ENCODE measurements around the gene PSMG3.
"Not testable (repeated sequence)": the region's sequence is repeated elsewhere in the genome, so short reads cannot be mapped to it uniquely, and the experiment has no call there.

Gene PSMG3

DNA sequence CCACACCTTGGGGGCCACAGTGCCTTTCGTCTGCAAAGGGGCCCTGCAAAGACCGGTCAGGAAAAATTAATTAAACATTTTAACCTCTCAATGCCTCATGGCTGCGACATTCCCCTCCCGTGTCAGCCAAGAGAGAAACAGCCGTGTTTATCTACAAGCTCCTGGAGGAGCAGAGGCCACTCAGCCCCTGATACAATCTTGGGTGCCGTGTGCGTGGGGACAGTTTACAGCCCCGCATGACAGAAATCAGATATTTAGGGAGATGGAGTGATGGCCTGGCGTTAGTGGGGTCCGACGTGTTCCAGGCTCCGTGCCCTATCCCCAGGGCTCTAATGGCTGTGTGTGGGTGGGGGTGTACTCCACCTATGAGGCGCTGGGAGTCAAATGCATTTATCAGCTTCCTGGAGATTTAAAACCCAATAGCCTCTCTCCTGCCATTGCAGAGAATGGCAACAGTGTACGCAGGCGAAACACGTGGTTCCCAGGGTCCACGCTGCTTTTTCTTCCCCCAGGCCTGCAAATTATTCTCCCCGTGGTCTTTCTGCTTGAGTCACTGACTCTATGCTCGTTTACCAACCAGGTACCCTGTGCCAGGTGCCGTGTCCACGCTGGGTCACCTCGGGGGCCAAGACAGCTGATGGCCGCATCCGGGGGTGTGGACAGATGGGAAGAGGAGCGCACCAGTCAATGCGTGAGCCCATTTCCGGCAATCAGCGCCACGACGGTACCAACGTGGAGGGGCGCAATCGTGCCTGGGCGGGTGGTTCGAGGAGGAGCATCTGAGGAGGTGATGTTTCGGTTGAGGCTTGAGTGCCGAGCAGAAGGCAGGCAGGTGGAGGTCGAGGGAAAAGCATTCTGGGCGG, 26.6 kb upstream of the PSMG3 start:
- no peak for DNase-seq

DNA sequence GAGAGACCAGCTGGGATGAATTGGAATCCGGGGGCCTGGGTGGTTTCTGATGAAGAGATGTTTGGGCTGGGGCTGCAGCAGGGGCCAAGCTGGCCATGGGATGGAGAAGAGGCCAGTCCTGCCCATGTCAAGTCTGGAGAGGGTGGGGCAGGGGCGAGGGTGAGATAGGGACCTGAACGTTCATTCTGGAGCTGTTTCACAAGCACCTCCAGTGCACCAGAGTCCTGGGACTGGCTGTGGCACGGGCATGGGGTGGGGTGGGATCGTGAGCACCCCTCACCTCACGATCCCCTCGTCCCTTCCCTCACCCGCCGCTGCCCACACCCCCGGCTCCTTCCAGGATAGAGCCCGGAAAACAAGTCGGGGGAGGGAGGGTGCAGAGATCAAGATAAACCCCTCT, 25.8 kb upstream of the PSMG3 start:
- DNase-seq = no peak

DNA sequence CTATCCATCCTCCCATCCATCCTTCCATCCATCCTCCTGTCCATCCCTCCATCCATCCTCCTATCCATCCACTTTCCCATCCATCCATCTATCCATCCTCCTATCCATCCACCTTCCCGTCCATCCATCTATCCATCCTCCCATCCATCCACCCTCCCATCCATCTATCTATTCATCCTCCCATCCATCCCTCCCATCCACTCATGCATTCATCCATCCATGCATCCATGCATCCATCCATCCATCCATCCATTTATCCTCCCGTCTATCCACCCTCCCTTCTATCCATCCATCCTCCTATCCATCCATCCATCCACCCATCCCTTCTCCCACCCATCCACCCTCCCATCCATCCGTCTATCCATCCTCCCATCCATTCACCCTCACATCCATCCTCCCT, 25.2 kb upstream of the PSMG3 start:
- DNase-seq = no peak

DNA sequence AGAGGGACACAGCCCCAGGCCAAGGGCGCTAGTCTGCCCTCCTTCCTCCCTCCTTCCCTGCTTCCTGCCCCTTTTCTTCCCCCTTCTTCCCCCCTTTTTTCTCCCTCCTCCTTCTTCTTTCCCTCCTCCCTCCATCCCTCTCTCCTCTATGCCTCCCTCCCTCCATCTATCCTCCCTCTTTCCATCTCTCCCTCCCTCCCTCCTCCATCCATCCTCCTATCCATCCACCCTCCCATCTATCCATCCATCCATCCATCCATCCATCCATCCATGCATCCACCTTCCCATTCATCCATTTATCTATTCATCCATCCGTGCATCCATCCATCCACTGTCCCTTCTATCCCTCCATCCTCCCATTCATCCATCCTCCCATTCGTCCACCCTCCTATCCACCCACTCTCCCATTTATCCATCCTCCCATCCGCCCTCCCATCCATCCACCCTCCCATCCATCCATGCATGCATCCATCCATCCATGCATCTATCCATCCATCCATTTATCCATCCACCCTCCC, 24.1 kb upstream of the PSMG3 start:
- DNase-seq = no peak

DNA sequence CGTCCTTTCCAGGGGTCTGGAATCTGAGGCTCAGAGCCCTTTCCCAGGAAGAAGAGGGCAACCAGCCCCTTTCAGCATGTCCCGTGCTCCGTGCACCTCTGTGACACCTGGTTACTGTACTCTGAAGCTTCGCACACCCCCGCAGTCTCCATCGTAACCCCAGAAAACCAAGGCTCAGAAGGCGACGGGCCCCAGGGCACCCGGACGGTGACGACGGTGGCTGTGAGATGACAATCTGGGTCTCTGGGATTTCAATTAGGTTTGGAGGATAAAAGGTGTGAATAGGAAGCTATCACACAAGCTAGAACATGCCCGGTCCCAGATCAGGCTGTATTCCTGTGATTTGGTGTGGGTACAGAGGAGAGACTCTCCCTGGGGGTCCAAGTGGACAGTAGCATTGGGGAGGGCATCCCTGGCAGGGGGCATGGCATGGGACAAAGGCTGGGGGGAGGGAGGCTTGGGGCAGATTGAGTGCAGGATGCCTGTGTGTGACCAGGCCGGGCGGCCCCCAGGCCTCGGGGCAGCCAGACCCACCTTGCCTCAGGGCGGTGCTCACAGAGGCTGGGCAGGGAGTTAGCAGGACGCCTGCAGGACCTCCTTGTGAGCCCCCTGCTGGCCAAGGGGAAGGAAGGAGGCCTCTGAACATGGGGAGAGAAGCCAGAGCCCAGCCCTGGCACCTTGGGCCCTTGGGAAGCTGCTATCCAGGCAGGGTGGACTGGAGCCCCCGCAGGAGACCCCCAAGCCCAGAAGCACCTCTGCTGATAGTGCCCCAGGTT, 23.4 kb upstream of the PSMG3 start:
- no peak for DNase-seq

DNA sequence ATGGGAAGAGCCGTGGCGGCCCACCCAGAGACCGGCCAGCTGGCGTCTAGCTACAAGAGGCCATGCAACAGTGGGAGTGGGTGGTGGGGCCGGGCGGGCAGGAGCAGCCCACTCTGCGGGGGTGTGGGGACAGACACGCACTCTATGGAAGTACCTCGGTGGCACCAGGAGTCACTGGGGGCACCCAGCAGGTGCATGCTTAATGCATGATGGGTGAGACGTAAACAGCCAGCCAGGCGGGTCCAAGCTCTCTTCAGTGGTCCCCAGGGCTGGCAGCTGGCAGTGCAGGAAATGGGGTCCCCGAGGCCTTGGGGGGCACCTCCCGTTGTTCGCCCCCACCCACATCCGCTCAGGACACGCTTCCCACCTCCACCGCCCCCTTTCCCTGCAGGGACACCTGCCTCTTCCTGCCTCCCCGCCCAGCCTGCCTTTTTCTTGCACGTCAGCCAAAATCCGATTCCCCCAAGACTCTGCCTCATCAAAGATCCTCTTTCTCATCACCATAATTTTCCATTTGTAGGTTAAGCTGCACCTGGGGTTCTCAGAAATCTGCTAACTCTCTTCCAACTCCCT, 22.6 kb upstream of the PSMG3 start:
- DNase-seq = no peak

DNA sequence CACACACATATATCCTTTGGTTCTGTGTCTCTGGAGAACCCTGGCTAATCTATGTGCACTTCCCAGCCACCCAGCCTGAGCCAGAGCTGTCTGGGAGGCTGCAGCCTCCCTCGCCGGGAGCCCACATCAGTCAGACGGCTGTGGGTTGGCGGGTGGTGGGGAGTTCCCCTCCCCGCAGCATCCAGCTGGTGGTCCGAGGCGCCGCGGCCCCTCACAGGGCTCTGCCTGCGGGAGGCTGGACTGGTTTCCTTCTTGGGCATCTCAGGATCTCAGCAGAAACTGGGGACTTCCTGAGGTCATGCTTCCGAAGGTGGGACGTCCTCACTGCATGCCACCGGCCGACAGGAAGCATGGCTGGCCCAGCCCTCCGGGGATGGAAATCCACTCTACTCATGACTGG, 22.0 kb upstream of the PSMG3 start:
- no peak for DNase-seq

DNA sequence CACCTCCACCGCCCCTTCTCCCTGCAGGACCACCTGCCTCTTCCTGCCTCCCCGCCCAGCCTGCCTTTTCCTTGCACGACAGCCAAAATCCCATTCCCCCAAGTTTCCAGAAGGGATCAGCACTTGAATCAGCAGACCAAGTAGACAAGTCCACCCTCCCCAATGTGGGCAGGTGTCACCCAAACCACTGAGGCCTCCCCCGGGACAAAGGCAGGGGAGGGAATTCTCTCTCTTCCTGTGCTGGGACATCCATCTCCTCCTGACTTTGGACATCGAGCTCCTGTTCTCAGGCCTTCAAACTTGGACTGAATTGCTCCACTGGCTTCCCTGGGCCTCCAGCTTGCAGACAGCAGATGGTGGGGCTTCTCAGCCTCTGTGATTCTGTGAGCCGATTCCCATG, 21.6 kb upstream of the PSMG3 start:
- no peak for DNase-seq

DNA sequence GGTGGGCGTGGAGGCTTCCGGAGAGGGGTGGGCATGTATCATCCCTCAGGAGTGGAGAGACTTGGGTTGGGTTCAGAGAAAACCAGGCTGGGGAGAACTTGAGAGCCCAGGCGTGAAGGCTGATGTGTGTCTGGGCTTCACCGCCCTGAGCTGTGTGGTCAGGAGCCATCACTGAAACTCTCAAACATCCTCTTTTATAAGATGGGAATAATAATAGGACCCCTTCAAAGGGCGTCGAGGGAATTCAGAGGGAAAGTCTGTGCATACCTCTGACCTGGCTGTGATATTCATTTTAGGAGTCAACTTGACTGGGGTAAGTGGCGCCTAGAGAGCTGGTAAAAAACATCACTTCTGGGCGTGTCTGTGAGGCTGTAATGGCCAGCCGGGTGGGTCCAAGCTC, 21.1 kb upstream of the PSMG3 start:
- DNase-seq = no peak

DNA sequence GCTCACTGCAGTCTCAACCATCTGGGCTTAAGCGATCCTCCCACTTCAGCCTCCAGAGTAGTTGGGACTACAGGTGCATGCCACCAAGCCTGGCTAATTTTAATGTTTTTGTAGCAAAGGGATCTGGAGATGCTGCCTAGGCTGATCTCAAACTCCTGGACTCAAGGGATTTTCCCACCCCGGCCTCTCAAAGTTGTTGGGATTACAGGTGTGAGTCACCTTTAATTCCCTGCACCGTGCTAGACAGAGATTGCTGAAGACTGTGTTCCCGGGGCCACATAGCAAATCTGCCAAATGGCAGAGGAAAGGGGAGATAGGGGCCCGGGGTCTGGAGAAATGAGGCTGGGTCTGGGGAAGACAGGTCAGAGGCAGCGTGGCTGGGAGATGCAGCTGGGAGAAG, 20.6 kb upstream of the PSMG3 start:
- DNase-seq = no peak

DNA sequence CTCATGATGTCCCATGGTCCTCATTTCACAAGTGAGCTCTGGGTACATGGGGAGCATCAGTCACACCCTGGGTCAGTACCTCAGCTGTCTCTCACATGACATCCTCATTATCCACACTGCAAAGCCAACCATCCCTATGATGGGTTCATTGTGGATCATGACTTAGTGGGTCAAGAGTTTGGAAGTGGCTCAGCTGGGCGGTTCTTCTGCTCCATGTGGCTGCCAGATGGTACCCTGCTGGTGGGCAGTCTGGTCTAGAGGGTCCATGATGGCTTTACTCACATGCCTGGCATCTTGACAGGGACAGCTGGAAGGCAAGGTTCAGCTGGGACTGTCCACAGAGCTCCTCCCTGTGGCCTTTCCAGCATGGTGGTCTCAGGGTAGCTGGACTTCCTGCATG, 19.1 kb upstream of the PSMG3 start:
- DNase-seq = no peak

DNA sequence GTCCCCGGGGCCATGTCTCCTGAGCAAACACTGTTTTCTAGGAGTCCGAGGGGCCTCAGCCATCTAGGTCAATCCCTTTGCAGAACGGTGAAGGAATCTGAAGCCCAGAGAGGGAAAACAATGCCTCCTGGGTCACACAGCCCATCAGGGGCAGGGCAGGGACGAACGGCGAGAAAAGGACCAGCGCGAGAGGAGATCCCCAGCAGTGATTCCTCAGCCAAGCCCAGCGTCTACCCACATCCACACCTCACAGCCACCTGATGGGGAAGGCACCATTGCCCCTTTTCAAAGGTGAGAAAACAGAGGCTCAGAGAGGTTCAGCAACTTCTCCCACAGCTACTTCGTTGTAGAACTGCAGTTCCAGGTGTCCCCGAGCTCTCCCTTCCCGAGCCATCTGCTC, 17.9 kb upstream of the PSMG3 start:
- DNase-seq = no peak

DNA sequence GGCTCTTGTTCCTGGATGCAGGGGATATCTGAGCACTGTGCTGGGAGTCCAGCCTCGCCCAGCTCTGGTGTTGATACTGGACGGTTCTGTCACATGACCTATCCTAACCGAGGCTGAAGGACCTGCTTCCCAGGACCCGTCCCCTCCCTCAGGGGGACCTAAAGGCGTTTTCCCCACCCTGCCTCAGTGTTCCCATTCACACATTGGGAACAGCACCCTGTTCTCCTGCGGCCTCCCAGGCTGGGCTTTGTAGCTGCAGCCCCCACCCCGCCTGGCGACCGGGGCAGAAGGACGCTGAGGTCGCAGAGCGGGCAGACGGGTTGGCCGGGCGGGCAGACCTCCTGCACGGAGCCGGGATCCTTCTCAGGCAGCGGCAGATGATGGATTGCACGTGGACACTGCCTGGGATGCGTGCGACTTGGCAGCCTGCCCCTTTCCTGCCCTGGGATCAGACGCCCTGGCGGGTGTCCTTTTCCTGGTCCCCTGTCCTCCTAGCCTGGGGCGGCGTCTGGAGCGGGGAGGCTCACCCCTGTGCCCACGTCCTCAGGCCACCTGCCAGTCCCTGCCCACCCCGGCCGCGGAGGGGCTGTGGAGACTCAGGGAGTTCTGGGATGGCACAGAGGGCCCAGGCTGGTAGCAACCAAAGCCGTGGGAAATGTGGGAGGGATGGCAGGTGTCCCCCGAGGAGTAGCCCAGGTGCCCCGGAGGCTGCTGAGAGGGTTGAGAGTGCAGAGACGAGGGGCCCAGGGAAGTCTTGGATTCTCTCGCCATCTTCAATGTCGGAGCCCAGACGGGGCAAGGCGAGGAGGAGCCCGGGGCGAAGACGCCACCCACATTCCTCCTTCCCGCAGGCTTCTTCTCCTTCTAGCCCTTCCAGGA, 17.2 kb upstream of the PSMG3 start:
- no peak for DNase-seq

DNA sequence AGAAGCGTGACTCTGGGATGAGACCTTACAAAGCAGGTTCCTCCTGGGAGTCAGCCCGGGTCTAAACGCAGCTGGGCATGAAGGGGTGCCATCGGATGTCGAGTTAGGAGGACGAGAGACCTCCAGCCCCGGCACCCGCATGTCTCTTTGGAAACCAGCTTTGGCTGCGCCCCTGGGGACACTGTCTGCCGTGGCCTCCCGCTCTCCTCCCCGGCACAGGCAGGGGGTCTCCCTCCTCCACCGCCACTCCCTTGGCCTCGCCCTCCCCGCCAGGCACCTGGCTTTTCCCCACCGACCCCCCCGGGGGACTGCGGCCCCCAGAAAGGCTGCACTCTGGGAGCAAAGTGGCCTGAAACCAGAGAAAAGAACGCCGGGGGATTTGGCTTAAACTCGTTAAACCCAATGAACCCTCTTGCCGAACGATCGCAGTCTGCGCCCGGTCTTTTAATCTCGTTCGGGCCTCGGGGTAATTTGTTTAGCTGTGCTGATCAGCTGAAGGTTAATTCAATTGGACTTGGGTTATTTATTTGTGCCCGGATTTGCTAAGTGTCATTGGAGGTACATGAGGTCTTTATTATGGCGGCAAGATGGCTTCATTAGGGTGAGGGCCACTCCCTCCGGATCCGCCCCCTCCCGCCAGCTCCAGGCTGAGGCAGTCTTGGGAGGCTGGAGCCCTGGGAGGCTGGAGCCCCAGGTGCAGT, 16.4 kb upstream of the PSMG3 start:
- no peak for DNase-seq

DNA sequence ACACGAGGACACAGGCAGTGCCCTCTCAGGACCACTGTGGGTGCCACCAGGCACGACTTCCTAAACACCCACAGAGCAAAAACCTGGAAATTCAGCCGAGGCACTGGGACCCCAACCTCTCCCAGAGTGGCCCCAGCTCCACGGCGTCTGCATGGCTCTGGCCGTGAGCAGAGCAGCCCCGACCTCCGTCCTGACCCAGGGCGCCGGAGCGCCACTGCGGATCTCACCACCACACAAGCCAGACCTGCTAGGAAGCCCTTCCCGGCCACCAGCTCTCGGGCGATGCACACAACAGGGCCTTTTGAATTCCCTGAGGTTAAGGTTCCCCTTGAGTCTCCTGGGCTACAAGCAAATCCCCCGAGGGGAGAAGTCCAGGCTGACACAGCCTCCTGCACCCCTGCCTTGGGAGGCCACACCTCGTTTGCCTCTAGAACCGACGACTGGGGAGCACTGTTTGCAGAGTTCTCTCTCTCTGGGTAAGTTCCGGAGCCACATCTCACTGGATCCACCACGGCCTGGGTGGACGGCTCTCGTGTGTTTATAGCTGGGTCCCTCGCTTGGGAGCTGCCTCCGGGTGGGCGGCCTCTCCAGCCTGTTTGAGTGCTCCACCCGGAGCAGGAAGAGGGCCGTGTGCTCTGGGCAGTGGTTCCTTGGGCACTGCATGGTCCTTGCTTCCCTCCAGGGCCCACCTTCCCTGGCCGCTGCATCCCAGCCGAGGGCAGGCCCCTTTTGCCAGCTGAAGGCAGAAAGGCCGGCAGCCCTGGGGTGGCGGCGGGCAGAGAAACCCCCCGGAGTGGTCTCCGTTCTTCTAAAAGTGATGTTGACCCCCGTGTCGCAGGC, 15.5 kb upstream of the PSMG3 start:
- DNase-seq = no peak

DNA sequence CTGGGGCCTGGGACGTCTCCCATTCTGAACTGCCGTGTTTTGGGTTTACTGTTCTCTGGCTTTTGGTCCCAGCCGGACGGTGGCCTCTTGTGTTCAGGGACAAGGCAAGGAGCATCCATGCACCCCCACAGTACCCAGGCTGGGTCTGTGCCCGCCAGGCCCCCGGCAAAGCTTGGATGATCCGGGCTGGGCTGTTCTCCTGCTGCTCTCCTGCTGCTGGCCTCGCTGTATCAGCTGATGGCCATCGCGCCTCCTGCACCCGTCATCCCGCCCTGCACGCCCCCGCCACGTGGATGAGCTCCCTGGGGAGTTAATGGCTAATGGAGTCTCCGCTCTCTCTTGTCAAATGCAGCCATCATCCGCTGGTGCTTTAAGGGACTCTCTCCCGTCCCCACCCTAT, 14.9 kb upstream of the PSMG3 start:
- DNase-seq = no peak

DNA sequence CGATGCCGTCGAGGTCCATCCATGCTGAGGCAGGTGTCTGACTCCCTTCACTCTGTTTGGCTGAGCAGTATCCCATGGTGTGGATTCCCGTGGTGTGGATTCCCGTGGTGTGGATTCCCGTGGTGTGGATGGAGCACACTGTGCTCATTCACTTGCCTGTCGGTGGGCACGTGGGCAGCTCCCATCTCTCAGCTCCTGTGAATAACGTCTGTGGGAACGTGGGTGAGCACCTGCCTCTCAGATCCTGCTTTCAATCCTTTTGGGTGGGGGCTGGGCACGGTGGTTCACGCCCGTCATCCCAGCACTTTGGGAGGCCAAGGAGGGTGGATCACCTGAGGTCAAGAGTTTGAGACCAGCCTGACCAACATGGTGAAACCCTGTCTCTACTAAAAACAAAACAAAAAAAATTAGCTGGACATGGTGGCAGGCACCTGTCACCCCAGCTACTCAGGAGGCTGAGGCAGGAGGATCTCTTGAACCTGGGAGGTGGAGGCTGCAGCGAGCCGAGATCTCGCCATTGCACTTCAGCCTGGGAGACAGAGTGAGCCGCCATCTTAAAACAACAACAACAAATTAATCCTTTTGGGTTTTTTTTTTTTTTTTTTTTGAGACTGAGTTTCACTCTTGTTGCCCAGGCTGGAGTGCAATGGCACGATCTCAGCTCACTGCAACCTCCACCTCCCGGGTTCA, 13.6 kb upstream of the PSMG3 start:
- not testable (repeated sequence) for DNase-seq

DNA sequence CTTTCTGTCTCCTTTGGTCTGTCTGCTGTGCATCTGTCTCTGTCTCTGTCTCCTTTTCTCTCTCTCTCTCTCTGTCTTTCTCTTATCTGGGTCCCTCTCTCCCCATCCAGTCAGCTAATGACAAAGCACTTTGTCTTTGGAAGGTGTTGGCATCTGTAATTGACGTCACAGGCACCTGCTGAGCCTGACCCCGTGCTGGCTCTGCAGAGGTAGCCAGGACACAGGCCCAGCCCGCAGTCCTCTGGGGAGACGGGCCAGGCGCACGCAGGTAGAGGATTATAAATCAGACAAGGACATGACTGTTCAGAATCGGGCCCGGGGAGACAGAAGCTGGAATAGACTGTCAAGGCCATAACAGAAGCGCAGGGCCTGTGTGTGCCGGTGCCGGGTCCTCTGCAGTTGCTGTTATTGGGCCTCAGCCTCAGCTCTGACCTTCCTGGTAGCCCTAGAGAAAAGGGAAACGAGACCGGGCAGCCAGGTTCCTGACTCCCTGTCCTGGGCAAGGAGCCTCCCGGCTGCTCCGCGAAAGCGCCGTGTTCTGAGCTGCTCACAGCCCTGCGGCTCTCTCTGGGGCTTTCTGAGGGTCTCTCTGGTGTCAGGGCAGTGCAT, 10.7 kb upstream of the PSMG3 start:
- no peak for DNase-seq

DNA sequence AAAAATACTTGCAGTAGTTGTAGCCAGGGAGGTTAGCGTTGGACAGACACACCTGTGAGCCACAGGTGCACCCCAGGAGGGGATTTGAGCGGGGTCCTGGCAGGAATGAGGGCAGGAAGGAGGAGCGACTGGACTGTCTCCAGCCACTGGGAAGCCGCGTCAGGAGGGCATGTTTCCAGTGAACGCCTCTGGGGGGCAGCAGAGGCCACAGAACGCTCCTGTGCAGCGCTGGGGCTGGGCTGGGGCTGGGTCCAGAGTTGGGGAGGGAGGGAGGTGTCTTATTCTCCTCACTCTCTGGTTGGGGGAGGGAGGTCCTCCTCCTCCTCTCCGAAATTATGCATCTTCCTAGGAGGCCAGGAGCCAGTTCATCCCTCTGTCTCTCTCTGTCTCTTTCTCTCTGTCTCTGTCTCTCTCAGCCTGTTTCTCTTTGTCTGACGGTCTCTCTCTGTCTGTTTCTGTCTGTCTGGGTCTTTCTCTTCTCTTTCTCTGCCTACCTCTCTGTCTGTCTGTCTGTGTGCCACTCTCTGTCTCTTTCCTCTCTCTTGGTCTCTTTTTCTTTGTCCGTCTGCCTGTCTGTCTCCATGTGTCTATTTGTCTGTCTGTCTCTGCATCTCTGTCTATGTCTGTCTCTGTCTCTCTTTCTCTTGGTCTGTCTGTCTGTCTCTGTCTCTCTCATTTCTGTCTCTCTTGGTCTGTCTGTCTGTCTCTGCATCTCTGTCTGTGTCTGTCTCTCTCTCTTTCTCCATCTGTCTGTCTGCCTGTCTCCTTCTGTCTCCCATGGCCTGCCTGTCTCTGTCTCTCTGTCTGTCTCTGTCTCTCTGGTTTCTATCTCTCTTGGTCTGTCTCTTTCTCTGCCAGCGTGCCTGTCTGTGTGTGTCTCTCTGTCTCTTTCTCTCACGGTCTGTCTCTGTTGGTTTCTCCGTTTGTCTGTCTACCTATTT, 9.9 kb upstream of the PSMG3 start:
- DNase-seq = peak; percentile 71

Data from CD4-positive, alpha-beta T cell treated with Interleukin-21 for 1 hour (primary cell).